Measurements from ENCODE around the gene SYVN1. TPM values are rescaled to one million over a fixed set of nuclear protein-coding genes. Genes with fewer than 3 reads are reported as not detected.
A peak's percentile ranks its signal among the peaks of the same experiment; 100 is the strongest.

Gene SYVN1
- total RNA-seq, 1 experiment from 2014 or later, result 51.5 TPM

- CTCF ChIA-PET, result interaction anchor here (0.6 to 0.7 kb wide), 3 partner anchors 17 to 184 kb away, joined by 3 to 6 read pairs (median 4); no protein-coding TSS in a partner anchor
- POLR2A ChIA-PET (ENCODE audit: unreplicated experiment), result no interaction called here
- Histone ChIP-seq H3K79me2 (ENCODE audit: low read depth) (peaks cover 31% of the 10 kb centered on the region), H3K4me1 (replicated peaks; ENCODE audit: insufficient read depth) (peaks cover 19% of the 10 kb centered on the region), H3K27me3 (ENCODE audit: insufficient read depth, low read depth) (no peaks in the 10 kb centered on the region), H4K20me1 (ENCODE audit: insufficient read depth) (peaks cover 15% of the 10 kb centered on the region), H3K36me3 (ENCODE audit: low read depth) (peaks cover 14% of the 10 kb centered on the region), H3K9me3 (ENCODE audit: insufficient read depth, low read depth) (no peaks in the 10 kb centered on the region), H3F3A (ENCODE audit: insufficient read depth, low read depth) (peaks cover 16% of the 10 kb centered on the region), H3K4me3 (no peak overlapping the region), H3K9me2 (ENCODE audit: insufficient read depth) (no peaks in the 10 kb centered on the region), H3K27ac (peak overlapping the region; percentile 92; the same call in 1 of the 2 replicates), H3K4me2 (no peak overlapping the region; the same call in 1 of the 2 replicates), H2AFZ (no peak overlapping the region)
- TF ChIP-seq CTCF (conservative IDR thresholded peaks at IDR 0.05) (no peak), EZH2 (IDR thresholded peaks at IDR 0.05; ENCODE audit: low read depth) (no peak)
- intact Hi-C loops (cut with micrococcal nuclease; ENCODE audit: unreplicated experiment), result no loop called here
- BruUV-seq (replicated peaks), result no TSS peak
- no peak for DNase-seq
Measured at GRCh38 chr11:65136515-65137096, 2.3 kb upstream of the SYVN1 start.

GRCh38 chr11:65135633-65136145 is 1.4 kb upstream of the SYVN1 start:
- Histone ChIP-seq H4K20me1 (ENCODE audit: insufficient read depth) (peaks cover 21% of the 10 kb centered on the region), H3K9me3 (ENCODE audit: insufficient read depth, low read depth) (no peaks in the 10 kb centered on the region), H3K27ac (peak overlapping the region; percentile 92), H3K4me2 (peak overlapping the region; percentile 83), H3K27me3 (ENCODE audit: insufficient read depth, low read depth) (no peaks in the 10 kb centered on the region), H3K4me1 (replicated peaks; ENCODE audit: insufficient read depth) (peaks cover 19% of the 10 kb centered on the region), H3F3A (ENCODE audit: insufficient read depth, low read depth) (peaks cover 25% of the 10 kb centered on the region), H2AFZ (peak overlapping the region; percentile 80), H3K79me2 (ENCODE audit: low read depth) (peaks cover 35% of the 10 kb centered on the region), H3K4me3 (peak overlapping the region; percentile 92), H3K36me3 (ENCODE audit: low read depth) (peaks cover 23% of the 10 kb centered on the region), H3K9me2 (ENCODE audit: insufficient read depth) (no peaks in the 10 kb centered on the region)
- ChIA-PET CTCF (interaction anchor here (0.6 to 1.3 kb wide), 4 partner anchors 12 to 194 kb away, joined by 3 to 5 read pairs (median 4); partner anchors contain the start of gene CAPN1), POLR2A (ENCODE audit: unreplicated experiment) (interaction anchor here (0.6 to 1.4 kb wide), 10 partner anchors 10 to 476 kb away, joined by 3 to 25 read pairs (median 6); partner anchors contain the start of genes CAPN1, FAU and MRPL49)
- no peak for DNase-seq
- TF ChIP-seq CTCF (conservative IDR thresholded peaks at IDR 0.05), result no peak
- TF ChIP-seq EZH2 (IDR thresholded peaks at IDR 0.05; ENCODE audit: low read depth), result no peak
- no TSS peak for BruUV-seq (replicated peaks)
- intact Hi-C loops (cut with micrococcal nuclease; ENCODE audit: unreplicated experiment), result loop anchor here (1.0 kb wide), 2 partner anchors 15 to 48 kb away; no protein-coding TSS in a partner anchor

- TF ChIP-seq EZH2 (IDR thresholded peaks at IDR 0.05; ENCODE audit: low read depth), result no peak
- no peak for TF ChIP-seq CTCF (conservative IDR thresholded peaks at IDR 0.05)
- Histone ChIP-seq H3K27me3 (ENCODE audit: insufficient read depth, low read depth) (no peaks in the 10 kb centered on the region), H3K4me2 (peak overlapping the region; percentile 89), H3K4me3 (peak overlapping the region; percentile 92), H4K20me1 (ENCODE audit: insufficient read depth) (peaks cover 21% of the 10 kb centered on the region), H3K4me1 (replicated peaks; ENCODE audit: insufficient read depth) (peaks cover 19% of the 10 kb centered on the region), H3F3A (ENCODE audit: insufficient read depth, low read depth) (peaks cover 26% of the 10 kb centered on the region), H3K79me2 (ENCODE audit: low read depth) (peaks cover 35% of the 10 kb centered on the region), H2AFZ (peak overlapping the region; percentile 80), H3K9me3 (ENCODE audit: insufficient read depth, low read depth) (no peaks in the 10 kb centered on the region), H3K36me3 (ENCODE audit: low read depth) (peaks cover 24% of the 10 kb centered on the region), H3K9me2 (ENCODE audit: insufficient read depth) (no peaks in the 10 kb centered on the region), H3K27ac (peak overlapping the region; percentile 92)
- peak; percentile 95 to 99 for DNase-seq
- ChIA-PET POLR2A (ENCODE audit: unreplicated experiment) (interaction anchor here (0.6 to 1.4 kb wide), 17 partner anchors 10 to 475 kb away, joined by 3 to 25 read pairs (median 5); partner anchors contain the start of genes CAPN1, FAU, MRPL49 and SF1), CTCF (interaction anchor here (0.6 to 1.3 kb wide), 4 partner anchors 12 to 195 kb away, joined by 3 to 5 read pairs (median 4); partner anchors contain the start of gene CAPN1)
- intact Hi-C loops (cut with micrococcal nuclease; ENCODE audit: unreplicated experiment), result loop anchor here (1.0 kb wide), 2 partner anchors 15 to 48 kb away; no protein-coding TSS in a partner anchor
- BruUV-seq (replicated peaks), result TSS peak; percentile 72
Measured at GRCh38 chr11:65134952-65135632, 773 bp upstream of the SYVN1 start.
